ENCODE results near the gene SPTBN5.

Gene SPTBN5

GRCh38 chr15:41805711-41806110, 88.1 kb downstream of the SPTBN5 start:
- TF ChIP-seq TAF1 (IDR thresholded peaks at IDR 0.05; ENCODE audit: borderline replicate concordance, insufficient read depth, low read length) (no peak), REST (IDR thresholded peaks at IDR 0.05; ENCODE audit: insufficient read depth in 1 of 2, low read depth in 2 of 2, low read length in 2 of 2) (no peak)

GRCh38 chr15:41804916-41805666, 88.8 kb downstream of the SPTBN5 start:
- TF ChIP-seq TAF1 (IDR thresholded peaks at IDR 0.05; ENCODE audit: borderline replicate concordance, insufficient read depth, low read length) (no peak), POLR2AphosphoS5 (IDR thresholded peaks at IDR 0.05; ENCODE audit: low read depth, low read length) (no peak), REST (IDR thresholded peaks at IDR 0.05; ENCODE audit: insufficient read depth in 1 of 2, low read depth in 2 of 2, low read length in 2 of 2) (no peak), FOXP2 (optimal IDR thresholded peaks at IDR 0.05; ENCODE audit: borderline replicate concordance, extremely low read depth, extremely low read length, insufficient read depth) (no peak), SIN3A (IDR thresholded peaks at IDR 0.05; ENCODE audit: borderline replicate concordance, insufficient read depth, low read length) (no peak)

GRCh38 chr15:41804361-41804760, 89.5 kb downstream of the SPTBN5 start:
- TF ChIP-seq REST (IDR thresholded peaks at IDR 0.05; ENCODE audit: insufficient read depth in 1 of 2, low read depth in 2 of 2, low read length in 2 of 2) (no peak), POLR2AphosphoS5 (IDR thresholded peaks at IDR 0.05; ENCODE audit: low read depth, low read length) (no peak), SIN3A (IDR thresholded peaks at IDR 0.05; ENCODE audit: borderline replicate concordance, insufficient read depth, low read length) (no peak), FOXP2 (optimal IDR thresholded peaks at IDR 0.05; ENCODE audit: borderline replicate concordance, extremely low read depth, extremely low read length, insufficient read depth) (no peak), TAF1 (IDR thresholded peaks at IDR 0.05; ENCODE audit: borderline replicate concordance, insufficient read depth, low read length) (no peak)

- TF ChIP-seq TAF1 (IDR thresholded peaks at IDR 0.05; ENCODE audit: borderline replicate concordance, insufficient read depth, low read length) (no peak), REST (IDR thresholded peaks at IDR 0.05; ENCODE audit: insufficient read depth in 1 of 2, low read depth in 2 of 2, low read length in 2 of 2) (no peak), FOXP2 (optimal IDR thresholded peaks at IDR 0.05; ENCODE audit: borderline replicate concordance, extremely low read depth, extremely low read length, insufficient read depth) (no peak), SIN3A (IDR thresholded peaks at IDR 0.05; ENCODE audit: borderline replicate concordance, insufficient read depth, low read length) (no peak), POLR2AphosphoS5 (IDR thresholded peaks at IDR 0.05; ENCODE audit: low read depth, low read length) (no peak)
Observed at GRCh38 chr15:41801850-41802455, 91.9 kb downstream of the SPTBN5 start.
